ENCODE results near the gene AGL.

GRCh38 chr1:99919220-99919619 lies 69.1 kb downstream of the AGL start:
- no peak for TF ChIP-seq CTCF (IDR thresholded peaks at IDR 0.05 in 8 of 11, conservative IDR thresholded peaks at IDR 0.05 in 3 of 11)
- TF ChIP-seq POLR2A (IDR thresholded peaks at IDR 0.05): no peak
- TF ChIP-seq POLR2AphosphoS5 (IDR thresholded peaks at IDR 0.05): no peak

Measured in spleen (tissue), 7 donors.